Natural killer cell (primary cell): ENCODE measurements around the gene POLE4. TPM values are rescaled to one million over a fixed set of nuclear protein-coding genes. Genes with fewer than 3 reads are reported as not detected.

Experiments used
- ATAC-seq, 3 donors: fragments of 150-1000 bp in 2 of 3; fragments of 200-7000 bp in 1 of 3; cut with Tn5 transposase; 1 replicate in 1 of 3; 2 replicates in 2 of 3; pipeline ENCODE4 v1.10.0; 2021; ENCODE audit warnings: mild to moderate bottlenecking in 2 of 3, moderate library complexity in 2 of 3
- DNase-seq, 2 donors: peaks; one replicate each; pipeline versions ENCODE4 v3.0.0 to v3.0.0-alpha.2; 2013 to 2021; ENCODE audit warnings: mixed read lengths in 1 of 2
- H3K27ac ChIP-seq: one replicate; pipeline ENCODE4 v1.5.1; 2013; ENCODE audit warnings: mild to moderate bottlenecking, low read length
- H3K27me3 ChIP-seq: one replicate; pipeline ENCODE4 v1.6.1; 2013; ENCODE audit warnings: low read length; ENCODE audit not compliant: control insufficient read depth, insufficient read depth
- H3K36me3 ChIP-seq: one replicate; pipeline ENCODE4 v1.6.1; 2013; ENCODE audit warnings: low read length; ENCODE audit not compliant: control insufficient read depth, insufficient read depth
- H3K4me1 ChIP-seq: one replicate; pipeline ENCODE4 v1.6.1; 2013; ENCODE audit warnings: low read length; ENCODE audit not compliant: control insufficient read depth, insufficient read depth
- H3K4me3 ChIP-seq: one replicate; pipeline ENCODE4 v1.5.1; 2013; ENCODE audit warnings: low read length
- H3K9me3 ChIP-seq: one replicate; pipeline ENCODE4 v1.6.1; 2013; ENCODE audit warnings: low read length; ENCODE audit not compliant: control insufficient read depth, insufficient read depth
- H3K27ac Mint-ChIP-seq, 2 donors: one replicate each; pipeline ENCODE4 v1.8.0; 2022; ENCODE audit warnings: mild to moderate bottlenecking in 2 of 2, mixed read lengths in 2 of 2, moderate library complexity in 1 of 2
- H3K27me3 Mint-ChIP-seq, 2 donors: one replicate each; pipeline ENCODE4 v1.8.0; 2022; ENCODE audit warnings: low read depth in 2 of 2, mixed read lengths in 2 of 2
- H3K36me3 Mint-ChIP-seq: one replicate; pipeline ENCODE4 v1.8.0; 2022; ENCODE audit warnings: mixed read lengths
- H3K4me1 Mint-ChIP-seq, 2 donors: one replicate each; pipeline ENCODE4 v1.8.0; 2022; ENCODE audit warnings: mixed read lengths in 2 of 2
- H3K4me3 Mint-ChIP-seq: one replicate; pipeline ENCODE4 v1.8.0; 2022; ENCODE audit warnings: mild to moderate bottlenecking, moderate library complexity, mixed read lengths
- H3K9me3 Mint-ChIP-seq, 2 donors: one replicate each; pipeline ENCODE4 v1.8.0; 2022; ENCODE audit warnings: mixed read lengths in 2 of 2
- WGBS: methylation state at CpG from one replicate; pipeline ENCODE4 v1.1.7; 2013; ENCODE audit warnings: missing lambda C conversion rate; ENCODE audit not compliant: insufficient coverage; 5-methylcytosine and 5-hydroxymethylcytosine counted together
- intact Hi-C: fragments of 100-400 bp; cut with micrococcal nuclease; formaldehyde crosslinking; loops from one replicate; pipeline ENCODE4 v1.14.2; 2022
- total RNA-seq, 4 donors: library from RNA; stranded (reverse); fragments of 120-200 nt in 1 of 4; gene quantifications; one replicate each; pipeline versions ENCODE4 v1.2.3 to v1.2.4, GENCODE V29; 2013 to 2022
- TF ChIP-seq, protein P1 (sequence below): fragments of 200-600 bp; IDR thresholded peaks from one replicate; pipeline ENCODE4 v1.8.0; 2022; ENCODE audit warnings: antibody characterized with exemption

POLE4 gene
- total RNA-seq, 3 donors from 2014 or later (not counting 1 experiment from before 2014, with no cell fraction given), result 31.1 to 35.3 (median 34.4) TPM

DNA sequence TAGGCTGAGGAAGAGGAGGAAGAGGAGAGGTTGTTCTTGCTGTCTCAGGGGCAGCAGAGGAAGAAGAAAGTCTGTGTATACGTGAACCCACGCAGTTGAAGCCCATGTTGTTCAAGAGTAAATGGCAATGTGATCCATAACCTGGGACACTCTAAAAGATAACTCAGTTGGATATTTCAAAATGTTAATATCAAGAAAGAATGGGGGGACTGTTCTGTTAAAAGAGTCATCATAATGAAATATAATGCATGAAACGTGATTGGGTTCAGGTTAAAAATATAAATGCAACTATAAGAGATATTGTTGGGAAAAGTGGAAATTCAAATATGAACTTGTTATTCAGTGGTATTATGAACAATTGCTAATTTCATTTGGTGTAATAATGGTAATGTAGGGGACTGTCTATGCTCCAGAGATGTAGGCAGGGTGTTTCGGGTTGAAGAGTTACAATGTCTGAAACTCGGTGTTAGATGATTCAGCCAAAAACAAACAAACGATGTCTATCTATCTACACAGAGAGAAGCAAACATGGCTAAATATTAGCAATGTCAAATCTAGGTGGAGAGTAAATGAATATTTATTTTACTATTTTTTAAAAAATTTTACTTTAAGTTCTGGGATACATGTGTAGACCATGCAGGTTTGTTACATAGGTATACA lies 21.1 kb upstream of the POLE4 start:
- TF ChIP-seq, protein P1, sequence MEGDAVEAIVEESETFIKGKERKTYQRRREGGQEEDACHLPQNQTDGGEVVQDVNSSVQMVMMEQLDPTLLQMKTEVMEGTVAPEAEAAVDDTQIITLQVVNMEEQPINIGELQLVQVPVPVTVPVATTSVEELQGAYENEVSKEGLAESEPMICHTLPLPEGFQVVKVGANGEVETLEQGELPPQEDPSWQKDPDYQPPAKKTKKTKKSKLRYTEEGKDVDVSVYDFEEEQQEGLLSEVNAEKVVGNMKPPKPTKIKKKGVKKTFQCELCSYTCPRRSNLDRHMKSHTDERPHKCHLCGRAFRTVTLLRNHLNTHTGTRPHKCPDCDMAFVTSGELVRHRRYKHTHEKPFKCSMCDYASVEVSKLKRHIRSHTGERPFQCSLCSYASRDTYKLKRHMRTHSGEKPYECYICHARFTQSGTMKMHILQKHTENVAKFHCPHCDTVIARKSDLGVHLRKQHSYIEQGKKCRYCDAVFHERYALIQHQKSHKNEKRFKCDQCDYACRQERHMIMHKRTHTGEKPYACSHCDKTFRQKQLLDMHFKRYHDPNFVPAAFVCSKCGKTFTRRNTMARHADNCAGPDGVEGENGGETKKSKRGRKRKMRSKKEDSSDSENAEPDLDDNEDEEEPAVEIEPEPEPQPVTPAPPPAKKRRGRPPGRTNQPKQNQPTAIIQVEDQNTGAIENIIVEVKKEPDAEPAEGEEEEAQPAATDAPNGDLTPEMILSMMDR, result no peak
- no peaks in the 10 kb centered on the region for H3K4me1 ChIP-seq
- no peak overlapping the region for H3K27ac ChIP-seq
- no peaks in the 10 kb centered on the region for H3K27me3 ChIP-seq
- Mint-ChIP-seq H3K36me3 (no peaks in the 10 kb centered on the region), H3K4me1 (no peaks in the 10 kb centered on the region), H3K9me3 (no peaks in the 10 kb centered on the region), H3K27ac (no peak overlapping the region), H3K4me3 (no peak overlapping the region), H3K27me3 (peaks cover 4 to 75% of the 10 kb centered on the region in 2 donors)
- H3K4me3 ChIP-seq, result no peak overlapping the region
- H3K9me3 ChIP-seq, result no peaks in the 10 kb centered on the region
- no peak for ATAC-seq
- no peak for DNase-seq
- intact Hi-C loops, result no loop called here
- H3K36me3 ChIP-seq, result no peaks in the 10 kb centered on the region
- 100% methylated on average over 3 of the region's 6 CpGs for WGBS

DNA sequence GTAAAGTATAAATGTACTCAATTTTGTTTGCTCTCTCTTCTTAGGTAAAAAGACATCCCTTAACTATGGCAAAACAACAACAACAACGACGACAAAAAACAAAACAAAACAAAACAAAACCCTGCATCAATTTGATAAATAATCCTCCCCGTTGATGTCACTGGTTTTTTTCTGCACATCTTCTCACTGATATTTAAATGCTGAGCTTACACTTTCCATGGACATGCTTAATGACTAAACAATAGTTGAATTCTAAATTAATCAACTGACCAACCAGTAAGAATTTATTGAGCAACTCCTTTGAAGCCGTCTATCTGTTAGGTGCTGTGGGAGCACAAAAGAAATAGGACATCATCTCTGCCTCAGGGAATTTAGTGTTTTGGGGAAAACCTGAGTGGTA lies 20.2 kb upstream of the POLE4 start:
- H3K9me3 Mint-ChIP-seq, result no peaks in the 10 kb centered on the region
- ATAC-seq (no peak), DNase-seq (no peak)
- Histone ChIP-seq H3K36me3 (no peaks in the 10 kb centered on the region), H3K9me3 (no peaks in the 10 kb centered on the region), H3K4me3 (no peak overlapping the region), H3K4me1 (no peaks in the 10 kb centered on the region), H3K27ac (no peak overlapping the region), H3K27me3 (no peaks in the 10 kb centered on the region)
- H3K27me3 Mint-ChIP-seq, result peaks cover 4 to 73% of the 10 kb centered on the region in 2 donors
- no peaks in the 10 kb centered on the region for H3K4me1 Mint-ChIP-seq
- TF ChIP-seq, protein P1, result no peak
- H3K27ac Mint-ChIP-seq, result no peak overlapping the region
- no peak overlapping the region for H3K4me3 Mint-ChIP-seq
- no peaks in the 10 kb centered on the region for H3K36me3 Mint-ChIP-seq
- intact Hi-C loops, result no loop called here
- WGBS, result 93% methylated on average over 4 of the region's 4 CpGs

DNA sequence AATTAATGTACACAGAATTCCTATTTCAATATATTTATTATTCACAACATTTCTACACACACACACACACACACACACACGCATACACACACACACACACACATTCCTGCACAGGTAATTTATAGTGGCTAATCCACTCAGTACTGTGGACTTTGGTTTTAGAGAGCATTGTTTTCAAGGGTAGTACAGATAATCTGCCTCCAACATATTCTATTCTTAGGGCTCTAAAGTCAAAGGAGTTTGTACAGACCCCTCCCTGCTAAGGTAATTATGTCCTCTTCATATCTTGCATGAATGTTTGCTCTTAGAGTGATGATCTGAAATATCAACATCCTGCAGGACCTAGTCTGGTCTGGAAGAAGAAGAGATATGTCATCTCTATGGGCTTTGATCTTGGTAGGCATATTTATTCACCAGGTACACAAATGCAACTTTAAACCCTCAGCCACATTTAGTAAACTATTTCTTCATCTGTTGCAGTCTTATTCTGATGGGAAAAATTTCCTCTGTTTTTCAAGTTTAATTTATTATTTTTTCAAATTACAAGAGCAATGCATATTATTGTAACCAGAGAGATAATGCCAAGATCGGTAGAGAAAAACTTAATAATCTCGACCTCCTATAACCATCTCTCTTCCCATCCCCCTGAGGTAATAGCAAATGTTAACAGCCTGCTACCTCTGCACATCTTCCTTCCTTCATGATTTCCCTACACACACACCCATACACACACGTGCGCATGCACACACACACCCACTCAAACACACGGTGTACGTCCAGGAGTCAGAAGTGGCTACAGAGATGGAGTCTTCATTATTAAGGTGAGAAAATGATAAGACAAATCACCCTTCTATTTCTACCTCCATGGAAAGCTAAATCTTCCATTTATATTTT lies 18.3 kb upstream of the POLE4 start:
- TF ChIP-seq, protein P1, result no peak
- Histone ChIP-seq H3K27me3 (no peaks in the 10 kb centered on the region), H3K4me3 (no peak overlapping the region), H3K9me3 (no peaks in the 10 kb centered on the region), H3K4me1 (no peaks in the 10 kb centered on the region), H3K36me3 (no peaks in the 10 kb centered on the region), H3K27ac (no peak overlapping the region)
- H3K27ac Mint-ChIP-seq, result no peak overlapping the region
- H3K9me3 Mint-ChIP-seq, result no peaks in the 10 kb centered on the region
- peaks cover 7 to 66% of the 10 kb centered on the region in 2 donors for H3K27me3 Mint-ChIP-seq
- 97% methylated on average over 4 of the region's 7 CpGs for WGBS
- no peaks in the 10 kb centered on the region for H3K4me1 Mint-ChIP-seq
- intact Hi-C loops, result no loop called here
- DNase-seq (no peak), ATAC-seq (no peak)
- no peaks in the 10 kb centered on the region for H3K36me3 Mint-ChIP-seq
- no peak overlapping the region for H3K4me3 Mint-ChIP-seq
